Retinal pigment epithelial cell (primary cell): ENCODE measurements around the gene PZP.
"Not testable (repeated sequence)": the region's sequence is repeated elsewhere in the genome, so short reads cannot be mapped to it uniquely, and the experiment has no call there.

Experiments used
- DNase-seq: peaks from one replicate; pipeline ENCODE4 v3.0.0-alpha.2; 2010; ENCODE audit warnings: low read depth
- H3K4me3 ChIP-seq: 2 replicates; pipeline ENCODE4 v1.5.1; 2011; ENCODE audit warnings: mild to moderate bottlenecking, low read length, control low read depth, moderate library complexity
- CTCF ChIP-seq: conservative IDR thresholded peaks from 2 replicates; pipeline ENCODE4 v1.5.1; 2011; ENCODE audit warnings: low read depth, low read length, control low read depth, inconsistent platforms

The PZP gene

GRCh38 chr12:9184276-9184675 is 23.9 kb downstream of the PZP start:
- H3K4me3 ChIP-seq, result no peak overlapping the region
- no peak for TF ChIP-seq CTCF
- no peak for DNase-seq

- no peak for TF ChIP-seq CTCF
- DNase-seq, result no peak
- no peak overlapping the region for H3K4me3 ChIP-seq
Measured at GRCh38 chr12:9180810-9181209, 27.4 kb downstream of the PZP start.

DNA sequence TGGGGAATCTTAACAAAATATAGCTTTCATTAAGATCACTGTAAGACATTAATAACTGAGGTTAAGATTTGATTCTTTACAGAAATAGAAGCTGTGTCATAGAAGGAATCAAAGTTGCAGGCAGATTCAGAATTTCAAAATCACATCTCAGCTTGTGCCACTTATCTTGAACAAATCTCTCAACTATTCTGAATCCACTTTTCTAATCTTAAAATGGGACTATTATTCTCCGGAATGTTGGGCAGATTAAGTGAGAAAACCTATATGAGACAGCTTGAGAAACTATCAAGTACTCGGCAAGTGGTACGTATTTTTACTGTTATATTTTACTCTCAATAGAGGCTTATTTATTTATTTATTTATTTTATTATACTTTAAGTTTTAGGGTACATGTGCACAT is 28.4 kb downstream of the PZP start:
- no peak for TF ChIP-seq CTCF
- H3K4me3 ChIP-seq, result no peak overlapping the region
- no peak for DNase-seq

DNA sequence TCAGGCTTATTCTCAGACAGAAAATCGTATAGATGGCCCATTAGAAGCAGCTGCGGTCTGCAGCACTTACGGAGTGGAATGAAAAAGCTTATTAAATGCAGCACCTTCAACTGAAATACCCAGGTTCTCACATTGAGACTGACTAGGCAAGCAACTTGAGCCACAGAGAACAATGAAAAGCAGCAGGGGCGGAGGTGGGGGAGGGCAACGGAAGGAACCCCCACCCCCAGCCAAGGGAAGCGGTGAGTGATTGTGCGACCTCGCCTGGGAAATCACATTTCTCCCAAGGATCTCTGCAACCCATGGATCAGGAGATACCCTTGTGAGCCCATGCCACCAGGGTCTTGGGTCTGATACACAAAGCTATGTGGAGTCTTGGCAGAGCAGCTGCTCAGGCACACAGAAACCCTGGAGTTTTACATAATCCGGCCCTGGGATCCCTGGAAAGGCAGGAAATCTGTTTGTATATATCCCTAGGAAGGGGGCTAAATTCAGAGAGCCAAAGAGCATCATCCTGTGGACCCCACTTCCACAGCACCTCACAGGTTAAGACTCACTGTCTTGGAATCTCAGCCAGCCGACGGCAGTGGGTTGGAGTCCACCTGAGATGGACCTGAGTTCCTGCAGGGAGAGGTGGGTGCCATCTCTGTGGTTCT is 38.1 kb downstream of the PZP start:
- no peak for TF ChIP-seq CTCF
- no peak for DNase-seq
- no peak overlapping the region for H3K4me3 ChIP-seq

DNA sequence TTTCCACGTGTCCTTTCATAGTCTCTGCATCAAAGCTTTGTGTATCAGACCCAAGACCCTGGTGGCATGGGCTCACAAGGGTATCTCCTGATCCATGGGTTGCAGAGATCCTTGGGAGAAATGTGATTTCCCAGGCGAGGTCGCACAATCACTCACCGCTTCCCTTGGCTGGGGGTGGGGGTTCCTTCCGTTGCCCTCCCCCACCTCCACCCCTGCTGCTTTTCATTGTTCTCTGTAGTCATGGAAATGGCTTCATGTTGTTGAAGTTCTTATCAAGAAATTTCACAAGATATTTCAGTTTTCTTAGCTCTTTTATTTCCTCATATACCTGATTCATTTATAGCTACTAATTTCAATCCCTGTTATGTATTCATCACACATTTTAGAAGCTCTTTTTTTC is 40.9 kb downstream of the PZP start:
- DNase-seq, H3K4me3 ChIP-seq: not testable (repeated sequence)

- DNase-seq, result no peak
- TF ChIP-seq CTCF, result no peak
- H3K4me3 ChIP-seq, result no peak overlapping the region
Measured at GRCh38 chr12:9163392-9163791, 44.8 kb downstream of the PZP start.

GRCh38 chr12:9156119-9156518 is 52.1 kb downstream of the PZP start:
- H3K4me3 ChIP-seq, result no peak overlapping the region
- DNase-seq, result no peak
- TF ChIP-seq CTCF, result no peak

- no peak for TF ChIP-seq CTCF
- no peak overlapping the region for H3K4me3 ChIP-seq
- no peak for DNase-seq
Measured at GRCh38 chr12:9149372-9149771, 58.8 kb downstream of the PZP start.
